ENCODE measurements around the gene MRO.

MRO gene

GRCh38 chr18:50748243-50749229 is 71.3 kb downstream of the MRO start:
- no peak for TF ChIP-seq CTCF (IDR thresholded peaks at IDR 0.05)

GRCh38 chr18:50747849-50748242 is 72.0 kb downstream of the MRO start:
- DNase-seq: no peak
- TF ChIP-seq CTCF (IDR thresholded peaks at IDR 0.05): no peak
- Histone ChIP-seq H3K27ac (no peak overlapping the region), H3K27me3 (peaks cover 0 to 2% of the 10 kb centered on the region in 2 donors), H3K9me3 (no peaks in the 10 kb centered on the region), H3K36me3 (no peaks in the 10 kb centered on the region), H3K4me3 (no peak overlapping the region), H3K4me1 (no peaks in the 10 kb centered on the region)
- intact Hi-C loops (cut with DNase I; ENCODE audit: low total_unique reads): no loop called here

More at GRCh38 chr18:50748243-50749229, 71.3 kb downstream of the MRO start:
- no peaks in the 10 kb centered on the region for H3K9me3 ChIP-seq
- H3K4me3 ChIP-seq: no peak overlapping the region
- H3K36me3 ChIP-seq: no peaks in the 10 kb centered on the region
- no peak for DNase-seq
- no peaks in the 10 kb centered on the region for H3K4me1 ChIP-seq
- intact Hi-C loops (cut with DNase I; ENCODE audit: low total_unique reads): no loop called here
- H3K27ac ChIP-seq: no peak overlapping the region
- peaks cover 0 to 2% of the 10 kb centered on the region in 2 donors for H3K27me3 ChIP-seq

- no peaks in the 10 kb centered on the region for H3K4me1 ChIP-seq
- intact Hi-C loops (cut with DNase I; ENCODE audit: low total_unique reads): no loop called here
- DNase-seq: no peak
- no peak overlapping the region for H3K4me3 ChIP-seq
- no peaks in the 10 kb centered on the region for H3K36me3 ChIP-seq
- TF ChIP-seq CTCF (IDR thresholded peaks at IDR 0.05): no peak
- H3K9me3 ChIP-seq: no peaks in the 10 kb centered on the region
- H3K27ac ChIP-seq: no peak overlapping the region
- peaks cover 0 to 2% of the 10 kb centered on the region in 2 donors for H3K27me3 ChIP-seq
Observed at GRCh38 chr18:50745945-50746344, 73.9 kb downstream of the MRO start.

Data from tibial artery (tissue), 4 donors.